Measurements from ENCODE around the gene IL15RA.
A peak's percentile ranks its signal among the peaks of the same experiment; 100 is the strongest.
"Not testable (repeated sequence)": the region's sequence is repeated elsewhere in the genome, so short reads cannot be mapped to it uniquely, and the experiment has no call there.

The IL15RA gene

DNA sequence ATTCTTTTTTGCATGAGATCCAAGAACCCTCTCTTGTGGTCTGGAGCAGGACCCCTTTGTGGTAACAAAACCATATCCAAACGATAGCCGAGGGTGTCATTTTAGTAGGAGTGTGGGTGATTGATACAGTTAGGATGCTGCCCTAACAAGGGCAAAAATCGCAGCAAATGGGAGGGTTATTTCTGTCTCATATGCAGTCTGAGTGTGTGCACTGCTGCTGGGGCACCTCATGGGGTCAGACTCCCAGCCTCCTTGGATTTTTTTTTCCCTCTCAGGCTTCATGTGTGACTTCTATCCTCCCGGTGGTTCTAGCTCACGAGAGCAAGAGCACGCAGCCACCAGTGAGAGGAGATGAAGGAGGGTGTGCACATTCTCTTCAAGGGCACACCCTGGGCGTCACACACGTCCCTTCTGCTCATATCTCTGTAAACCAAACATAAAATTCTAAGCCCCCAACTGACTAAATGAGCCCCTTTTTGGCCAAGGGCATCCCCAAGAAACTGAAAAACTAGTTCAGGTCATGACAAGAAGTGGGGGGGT is 28.6 kb upstream of the IL15RA start:
- DNase-seq = no peak

DNA sequence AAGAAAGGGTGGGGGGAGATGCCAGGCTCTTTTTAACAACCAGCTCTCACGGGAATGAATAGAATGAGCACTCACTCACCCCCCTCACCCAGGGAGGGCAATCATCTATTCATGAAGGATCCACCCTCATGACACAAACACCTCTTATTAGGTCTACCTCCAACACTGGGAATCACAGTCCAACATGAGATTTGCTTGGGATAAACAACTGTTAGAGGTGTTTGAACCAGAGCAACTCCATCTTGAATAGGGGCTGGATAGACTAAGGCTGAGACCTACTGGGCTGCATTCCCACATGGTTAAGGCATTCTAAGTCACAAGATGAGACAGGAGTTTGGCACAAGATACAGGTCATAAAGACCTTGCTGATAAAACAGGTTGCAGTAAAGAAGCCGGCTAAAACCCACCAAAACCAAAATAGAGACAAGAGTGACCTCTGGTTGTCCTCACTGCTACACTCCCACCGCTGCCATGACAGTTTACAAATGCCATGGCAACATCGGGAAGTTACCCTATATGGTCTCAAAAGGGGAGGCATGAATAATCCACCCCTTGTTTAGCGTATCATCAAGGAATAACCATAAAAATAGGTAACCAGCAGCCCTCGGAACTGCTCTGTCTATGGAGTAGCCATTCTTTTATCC is 27.9 kb upstream of the IL15RA start:
- DNase-seq = not testable (repeated sequence)

- DNase-seq = no peak
These were observed 25.6 kb upstream of the IL15RA start for GRCh38 chr10:6002809-6003510.

DNA sequence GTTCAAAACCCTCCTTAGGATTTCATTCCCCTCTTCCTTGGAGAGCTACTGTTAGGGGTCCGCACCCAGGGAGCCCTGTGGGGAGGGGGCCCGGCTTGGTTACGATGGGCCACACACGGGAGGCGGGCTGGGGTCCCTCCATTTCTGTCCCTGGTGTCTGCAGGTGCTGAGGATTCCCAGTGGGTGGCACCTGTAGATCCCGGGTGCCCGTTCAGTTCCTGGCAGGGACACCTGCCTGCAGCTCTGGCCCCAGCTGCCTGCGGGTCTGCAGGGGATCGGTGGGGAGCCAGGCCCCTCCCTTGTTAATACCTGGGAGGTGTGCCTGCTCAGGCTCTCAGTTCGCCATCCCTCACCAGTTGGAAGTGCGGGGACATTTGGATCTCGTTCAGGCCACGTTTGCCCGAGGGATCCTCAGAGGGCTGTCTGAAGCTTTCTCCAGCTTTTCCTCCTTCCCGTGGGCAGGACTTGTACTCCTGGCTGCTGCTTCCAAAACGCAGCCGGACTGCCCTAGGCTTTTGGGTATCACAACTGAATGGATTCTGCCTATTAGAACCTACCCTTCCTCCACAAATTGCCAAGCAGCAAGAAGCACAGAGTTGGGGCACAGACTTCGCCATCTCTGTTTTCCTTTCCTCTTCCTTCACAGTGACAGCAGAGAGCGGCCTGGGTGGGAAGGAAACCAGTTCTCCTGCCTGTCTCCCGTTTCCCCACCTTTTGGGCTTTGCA is 22.3 kb upstream of the IL15RA start:
- no peak for DNase-seq

DNA sequence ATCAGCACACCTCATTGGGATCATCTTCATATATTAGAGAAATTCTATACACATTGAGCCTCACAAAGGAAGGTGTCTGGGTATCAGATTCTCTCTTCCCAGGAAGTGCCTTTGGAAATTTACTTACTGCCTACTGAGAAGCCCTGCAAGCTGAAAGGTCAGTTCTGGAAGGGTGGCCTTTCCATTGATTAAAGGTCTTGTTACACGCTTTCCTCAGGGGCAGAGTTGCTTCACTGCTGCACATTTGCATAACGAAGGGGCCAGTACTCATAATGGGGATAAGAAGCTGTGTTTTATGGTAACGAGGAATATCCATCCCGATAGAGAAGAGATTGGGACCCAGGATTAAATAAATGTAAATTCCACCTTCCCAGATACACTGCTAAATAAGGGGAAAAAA is 19.4 kb upstream of the IL15RA start:
- no peak for DNase-seq

- DNase-seq = no peak
These were observed 15.1 kb upstream of the IL15RA start for GRCh38 chr10:5992398-5992797.

- DNase-seq = no peak
These were observed 14.4 kb upstream of the IL15RA start for GRCh38 chr10:5991708-5992107.

GRCh38 chr10:5989756-5990155 is 12.4 kb upstream of the IL15RA start:
- no peak for DNase-seq

- DNase-seq = no peak
These were observed 11.1 kb upstream of the IL15RA start for GRCh38 chr10:5988336-5988920.

DNA sequence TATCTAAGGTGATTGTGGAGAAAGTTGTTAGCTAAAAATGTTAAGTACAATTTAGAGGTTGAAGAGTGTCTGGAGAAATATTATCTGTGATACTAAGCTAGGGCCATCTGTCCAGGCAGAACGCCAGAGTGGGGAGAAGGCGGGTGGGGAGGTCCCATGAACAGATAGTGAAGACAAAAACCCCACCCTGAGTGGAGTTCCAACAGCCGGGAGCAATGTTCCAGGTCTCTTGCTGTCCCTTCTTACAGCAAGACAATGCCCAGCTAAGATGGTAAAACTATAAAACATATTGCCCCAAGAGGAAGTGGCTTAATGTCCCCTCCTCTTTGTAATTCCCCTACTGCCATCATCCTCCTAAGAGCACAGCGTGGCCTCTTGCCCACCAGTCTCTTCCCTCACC is 10.4 kb upstream of the IL15RA start:
- no peak for DNase-seq

GRCh38 chr10:5985029-5985428 is 7.7 kb upstream of the IL15RA start:
- DNase-seq = no peak

DNA sequence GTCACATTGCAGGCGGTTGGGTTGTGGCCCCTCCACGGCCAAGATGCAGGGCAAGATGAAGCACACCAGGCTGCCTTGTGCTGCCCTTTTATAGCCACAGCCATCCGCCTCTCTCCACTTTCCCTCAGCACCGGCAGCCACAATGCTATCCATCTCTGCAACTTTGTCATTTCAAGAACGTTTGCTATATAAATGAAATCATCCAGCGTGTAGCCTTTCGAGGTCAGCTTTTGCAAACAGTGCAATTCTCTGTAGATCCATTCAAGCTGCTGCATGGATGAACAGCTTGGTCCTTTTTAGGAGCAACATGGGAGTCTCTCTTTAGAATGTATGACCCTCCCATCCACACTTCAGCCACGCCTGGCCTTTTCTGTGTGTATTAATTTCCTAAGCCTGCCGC is 6.4 kb upstream of the IL15RA start:
- DNase-seq = no peak

GRCh38 chr10:5981529-5981928 is 4.2 kb upstream of the IL15RA start:
- DNase-seq = no peak

- no peak for DNase-seq
These were observed 817 bp upstream of the IL15RA start for GRCh38 chr10:5978230-5978489.

- DNase-seq = peak; percentile 47
These were observed 552 bp downstream of the IL15RA start for GRCh38 chr10:5976512-5977470.

DNA sequence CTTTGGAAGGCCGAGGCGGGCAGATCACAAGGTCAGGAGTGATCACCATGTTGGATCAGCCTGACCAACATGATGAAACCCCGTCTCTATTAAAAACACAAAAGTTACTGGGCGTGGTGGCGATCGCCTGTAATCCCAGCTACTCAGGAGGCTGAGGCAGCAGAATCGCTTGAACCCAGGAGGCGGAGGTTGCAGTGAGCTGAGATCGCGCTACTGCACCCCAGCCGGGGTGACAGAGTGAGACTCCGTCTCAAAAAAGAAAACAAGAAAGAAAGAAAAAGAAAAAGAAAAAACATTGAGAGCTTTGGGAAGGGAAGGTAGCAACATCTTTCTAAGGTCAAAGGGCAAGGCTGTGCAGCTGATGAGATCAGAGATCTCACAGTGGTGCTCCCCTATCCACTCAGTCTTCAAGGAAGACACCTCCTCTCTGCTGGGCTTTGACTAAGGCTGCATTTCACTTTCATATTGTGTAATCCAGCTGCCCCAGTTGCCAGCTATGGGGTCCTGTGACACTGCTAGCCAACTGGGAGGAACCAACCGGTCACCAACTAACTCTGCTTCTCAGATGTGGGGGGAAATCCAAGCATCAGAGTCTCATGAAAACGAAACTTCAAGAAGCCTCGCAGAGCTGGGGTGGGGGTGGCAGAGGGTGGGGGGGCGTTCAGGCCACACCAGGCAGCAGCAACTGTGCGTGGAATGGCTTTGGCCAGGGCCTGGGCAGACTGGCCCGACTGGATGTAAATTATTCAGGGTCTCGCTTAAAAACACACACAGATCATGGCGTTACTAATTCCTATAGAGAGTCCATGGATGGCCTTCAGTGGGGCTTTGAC is 1.5 kb downstream of the IL15RA start:
- no peak for DNase-seq

- no peak for DNase-seq
These were observed 4.3 kb downstream of the IL15RA start for GRCh38 chr10:5973069-5973468.

GRCh38 chr10:5971886-5972285 is 5.5 kb downstream of the IL15RA start:
- no peak for DNase-seq

DNA sequence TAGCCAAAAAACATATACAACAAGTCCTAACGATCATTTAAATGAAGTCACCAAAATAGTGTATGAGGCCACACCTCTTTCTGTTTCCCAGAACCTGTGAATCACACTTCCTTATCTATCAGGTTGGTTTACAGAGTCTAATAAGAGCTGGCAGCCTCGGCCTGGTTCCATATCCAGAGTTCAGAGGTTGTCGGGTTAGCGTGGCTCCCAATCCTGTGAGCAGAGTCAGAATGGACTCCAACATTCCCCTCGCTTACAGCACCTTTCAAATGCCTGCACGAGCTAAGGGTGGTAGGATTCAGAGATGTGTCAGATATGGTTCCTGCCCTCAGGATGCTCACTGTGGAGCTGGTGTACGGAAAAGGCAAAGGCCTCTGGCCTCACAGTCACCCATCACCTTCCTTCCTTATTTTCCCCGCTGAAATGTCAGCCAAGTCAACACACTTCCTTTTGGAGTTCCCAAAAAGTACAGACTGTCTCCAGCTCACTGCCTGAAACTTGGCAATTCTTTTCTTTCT is 6.0 kb downstream of the IL15RA start:
- DNase-seq = no peak

DNA sequence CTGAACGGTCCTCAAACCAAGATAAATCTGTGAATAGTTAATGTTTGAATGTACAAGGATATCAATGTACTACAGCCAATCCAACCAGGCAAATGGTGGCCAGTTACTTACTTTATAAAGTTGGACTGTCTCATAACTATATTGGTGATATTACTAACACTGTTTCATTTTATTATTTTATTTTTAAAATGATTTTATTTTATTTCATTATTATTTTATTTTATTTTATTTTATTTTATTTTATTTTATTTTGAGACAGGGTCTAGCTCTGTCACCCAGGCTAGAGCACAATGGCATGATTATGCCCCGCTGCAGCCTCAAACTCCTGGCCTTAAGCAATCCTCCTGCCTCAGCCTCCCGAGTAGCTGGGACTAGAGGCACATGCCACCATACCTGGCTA is 6.8 kb downstream of the IL15RA start:
- DNase-seq = no peak

GRCh38 chr10:5970066-5970465 is 7.3 kb downstream of the IL15RA start:
- no peak for DNase-seq

All from left hindlimb (tissue), 1 donor.